ENCODE results near the gene GPC4. TPM values are rescaled to one million over a fixed set of nuclear protein-coding genes. Genes with fewer than 3 reads are reported as not detected.

Gene GPC4
- total RNA-seq, 1 donor from 2014 or later = not detected

DNA sequence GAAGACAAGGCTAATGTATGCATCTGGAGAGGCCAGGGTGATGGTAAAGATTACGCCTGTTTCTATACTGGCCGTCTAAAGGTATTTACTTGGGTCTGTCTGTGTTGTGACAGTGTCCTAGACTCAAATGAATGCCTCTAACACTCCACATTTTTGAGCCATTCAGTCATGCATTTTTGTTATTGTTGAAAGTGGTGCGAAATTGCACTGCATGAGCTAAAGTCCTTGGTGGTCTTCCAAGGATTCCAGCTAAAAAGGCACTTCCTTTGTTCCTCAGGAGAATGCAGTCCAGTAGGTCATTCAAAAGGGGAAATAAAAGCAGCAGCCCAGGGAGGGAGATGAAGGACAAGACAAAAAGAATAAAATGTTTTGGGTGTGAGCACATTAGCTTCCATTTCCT is 3.0 kb downstream of the GPC4 start:
- intact Hi-C loops (cut with micrococcal nuclease) = no loop called here

DNA sequence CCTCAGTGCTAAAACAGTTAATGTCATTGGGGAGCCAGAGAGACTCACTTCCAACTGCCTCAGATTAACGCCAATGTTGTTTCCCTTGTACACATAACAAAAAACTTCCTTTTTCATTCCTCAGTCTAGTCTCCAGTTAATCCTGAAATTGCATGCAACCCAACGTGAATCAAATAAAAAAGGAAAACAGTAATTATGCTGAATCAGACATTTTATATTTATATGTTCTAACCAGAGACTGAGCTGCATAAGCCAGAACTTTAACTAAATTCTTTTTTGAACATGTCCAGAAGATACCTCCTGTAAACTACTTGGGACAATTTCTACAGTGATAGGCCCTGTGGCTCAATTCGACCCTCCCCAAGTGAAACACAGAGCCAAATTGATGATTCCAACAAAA is 4.7 kb downstream of the GPC4 start:
- intact Hi-C loops (cut with micrococcal nuclease) = no loop called here

DNA sequence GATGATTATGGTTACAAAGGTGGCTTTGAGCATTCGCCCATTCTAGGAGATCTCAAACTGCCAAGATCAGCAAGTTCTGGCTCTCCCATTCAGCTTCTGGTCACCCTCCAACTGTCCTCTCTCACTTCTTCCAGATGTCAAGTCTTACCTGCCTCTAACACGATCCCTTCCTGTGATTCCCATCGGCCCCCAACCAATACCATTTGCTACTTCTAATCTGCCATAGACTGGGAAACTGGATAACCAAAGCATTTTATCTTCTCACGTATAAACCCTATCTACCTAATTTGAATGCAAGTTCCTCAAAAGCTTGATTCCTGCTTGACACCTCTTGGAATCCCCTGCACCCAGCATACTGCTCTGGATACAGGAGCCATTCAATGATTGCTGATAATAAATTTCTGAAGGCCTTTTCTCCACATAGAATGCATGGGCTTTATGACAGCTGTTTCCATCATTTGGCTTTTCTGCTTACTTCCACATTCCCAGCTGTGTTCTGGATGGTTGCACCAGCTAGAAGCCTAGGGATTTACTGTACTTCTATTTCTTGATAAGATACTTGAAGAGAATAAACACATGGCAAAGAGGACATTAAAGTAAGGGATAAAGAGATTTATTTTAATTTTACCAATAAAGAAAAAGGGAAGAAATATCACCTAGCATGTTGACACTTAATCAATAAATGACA is 9.6 kb downstream of the GPC4 start:
- intact Hi-C loops (cut with micrococcal nuclease) = no loop called here

DNA sequence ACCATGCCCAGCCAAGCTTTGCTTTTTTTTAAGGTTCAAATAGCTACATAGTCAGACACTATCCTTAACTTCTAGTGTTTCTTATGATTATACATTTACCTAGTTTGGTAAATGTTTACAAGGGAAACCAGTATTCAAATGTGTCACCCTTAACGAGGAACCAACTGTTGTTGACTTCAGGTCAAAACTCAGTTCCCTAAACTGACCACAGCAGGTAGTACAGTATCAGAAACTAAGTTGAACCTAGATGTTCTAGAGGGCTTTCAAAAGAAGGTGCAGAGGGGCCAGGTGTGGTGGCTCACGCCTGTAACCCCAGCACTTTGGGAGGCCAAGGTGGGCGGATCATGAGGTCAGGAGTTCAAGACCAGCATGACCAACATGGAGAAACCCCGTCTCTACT is 11.3 kb downstream of the GPC4 start:
- intact Hi-C loops (cut with micrococcal nuclease) = no loop called here

DNA sequence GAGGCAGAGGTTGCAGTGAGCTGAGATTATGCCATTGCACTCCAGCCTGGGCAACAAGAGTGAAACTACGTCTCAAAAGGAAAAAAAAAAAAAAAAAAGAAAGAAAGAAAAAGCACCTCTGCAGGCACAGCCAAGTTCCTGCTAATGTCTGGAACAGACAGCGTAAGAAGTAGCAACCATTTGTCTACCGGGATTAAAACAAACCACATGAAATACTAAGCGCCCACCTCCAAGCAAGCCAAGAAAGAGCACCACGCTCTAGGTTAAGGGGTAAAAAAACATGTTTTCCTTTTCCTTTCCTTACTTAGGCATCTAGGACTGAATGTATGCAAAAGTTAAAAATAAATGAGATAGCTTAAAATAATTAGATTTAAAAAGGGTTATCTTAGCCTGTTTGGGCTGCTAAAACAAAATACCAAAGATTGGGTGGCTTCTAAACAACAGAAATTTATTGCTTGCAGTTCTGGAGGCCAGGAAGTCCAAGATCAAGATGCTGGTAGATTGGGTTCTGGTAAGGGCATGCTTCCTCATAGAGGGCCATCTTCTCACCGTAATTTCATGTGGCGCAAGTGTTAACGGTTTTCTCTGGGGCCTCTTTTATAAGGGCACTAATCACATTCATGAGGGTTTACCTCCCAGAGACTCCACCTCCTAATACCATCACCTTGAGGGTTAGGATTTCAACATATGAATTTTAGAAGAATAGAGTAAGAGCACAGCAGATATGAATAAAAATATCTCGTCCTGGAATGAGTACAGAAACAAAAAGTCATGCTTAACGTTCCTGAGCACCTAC is 12.3 kb downstream of the GPC4 start:
- intact Hi-C loops (cut with micrococcal nuclease) = no loop called here

DNA sequence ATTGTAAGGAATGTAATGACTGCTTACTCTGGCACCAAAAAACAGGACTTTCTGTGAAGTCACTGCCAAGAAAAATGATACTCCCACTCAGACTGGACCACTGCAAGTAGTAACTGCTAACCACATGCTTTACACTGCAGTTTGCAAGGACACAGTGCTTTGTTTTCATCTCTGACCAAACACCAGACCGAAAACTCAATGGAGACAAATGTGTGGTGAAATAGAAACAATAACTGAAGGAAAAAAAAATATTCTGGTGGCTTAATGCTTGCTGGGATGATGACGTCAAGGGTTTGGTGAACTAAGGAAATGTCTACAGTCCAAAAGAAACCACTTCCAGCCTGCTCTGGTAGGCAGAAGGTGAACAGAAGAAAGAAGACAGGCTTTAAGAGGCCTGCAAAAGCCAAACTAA is 13.2 kb downstream of the GPC4 start:
- intact Hi-C loops (cut with micrococcal nuclease) = no loop called here

DNA sequence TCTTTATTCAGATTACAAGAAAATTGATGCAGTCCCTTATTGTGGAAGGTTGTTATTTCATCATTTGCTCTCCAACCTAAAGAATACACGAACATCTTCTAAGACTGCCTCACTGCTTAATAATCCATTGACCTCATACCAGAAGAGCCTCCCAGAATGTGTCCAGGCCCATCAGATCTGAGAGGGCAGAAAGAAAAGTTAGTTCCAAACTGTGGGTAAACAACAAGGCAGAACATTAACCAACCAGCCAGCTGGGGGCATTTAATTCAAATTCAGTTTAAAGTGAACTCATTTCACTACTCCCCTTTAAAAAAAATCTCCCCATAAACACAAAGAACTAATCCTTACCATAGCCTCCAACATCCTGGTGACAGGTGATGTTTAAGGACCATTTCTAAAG is 13.8 kb downstream of the GPC4 start:
- intact Hi-C loops (cut with micrococcal nuclease) = no loop called here

DNA sequence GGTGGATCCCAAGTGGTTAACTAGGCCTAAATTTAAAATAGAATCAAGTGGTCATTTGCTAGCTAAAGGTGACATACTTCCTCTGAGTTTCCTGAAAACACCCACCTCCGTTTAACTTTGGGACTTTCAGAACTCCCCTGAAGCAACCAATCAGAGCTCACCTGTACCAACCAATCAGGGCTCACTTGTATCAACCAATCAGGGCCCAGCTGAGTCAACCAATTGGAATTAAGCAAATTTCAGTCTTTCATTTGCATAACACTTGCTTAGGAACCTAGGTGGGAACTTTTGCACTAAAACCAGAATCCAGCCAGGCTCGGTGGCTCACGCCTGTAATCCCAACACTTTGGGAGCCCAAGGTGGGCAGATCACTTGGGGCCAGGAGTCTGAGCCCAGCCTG is 15.9 kb downstream of the GPC4 start:
- intact Hi-C loops (cut with micrococcal nuclease) = no loop called here

DNA sequence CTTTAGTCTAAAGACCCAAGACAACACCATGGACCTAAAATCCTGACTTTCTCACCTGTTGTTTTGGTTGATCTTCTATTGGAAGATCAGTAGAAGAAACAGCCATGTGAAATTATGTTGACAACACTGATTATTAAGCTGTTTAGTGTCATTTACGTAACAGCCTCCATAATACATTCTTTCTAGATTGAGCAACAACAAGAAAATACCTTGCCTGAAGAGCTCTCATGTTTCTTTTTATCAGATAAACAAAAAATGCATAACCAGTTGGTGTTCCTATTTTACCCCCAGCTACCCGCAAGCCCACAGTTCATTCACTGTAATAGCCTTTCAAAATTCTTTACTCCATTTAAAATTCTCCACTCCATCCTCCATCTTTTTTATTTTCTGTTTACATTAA is 20.5 kb downstream of the GPC4 start:
- intact Hi-C loops (cut with micrococcal nuclease) = no loop called here

DNA sequence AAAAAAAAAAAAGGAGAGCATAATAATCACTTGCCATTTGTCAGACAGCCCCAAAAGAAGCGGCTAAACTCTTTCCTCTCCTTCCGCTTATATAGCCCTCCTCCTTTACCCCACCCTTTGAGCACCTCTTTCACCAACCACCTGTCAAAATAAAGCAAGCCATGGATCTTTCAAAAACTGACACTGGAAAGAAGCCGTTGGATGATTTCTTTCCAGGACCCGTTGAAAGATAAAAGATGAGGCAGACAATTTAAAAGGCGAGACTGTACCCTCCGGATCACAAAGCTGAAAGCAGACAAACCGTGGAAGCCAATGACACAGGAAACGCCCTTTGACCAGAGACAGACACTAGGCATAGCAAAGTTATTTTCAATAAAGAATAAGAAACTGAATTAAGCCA is 22.6 kb downstream of the GPC4 start:
- intact Hi-C loops (cut with micrococcal nuclease) = no loop called here

DNA sequence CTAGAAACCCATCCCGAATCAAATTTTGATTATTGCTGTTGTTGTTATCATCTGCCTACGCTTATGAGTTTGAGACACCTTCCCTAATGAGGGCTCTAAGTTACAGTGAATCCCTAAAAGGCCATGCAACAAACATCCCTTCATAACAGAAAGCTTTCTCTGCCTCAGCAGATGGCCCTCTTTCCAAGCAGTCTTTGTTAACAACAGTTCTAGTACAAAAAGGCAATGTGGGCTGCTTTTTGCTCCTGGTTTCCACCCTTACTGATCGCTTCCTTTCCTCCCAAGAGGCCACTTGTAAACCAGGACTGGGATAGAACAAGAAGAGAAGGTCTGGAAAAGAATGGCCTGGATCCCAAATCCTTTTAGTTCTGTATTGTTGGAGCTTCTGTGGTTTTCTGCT is 24.2 kb downstream of the GPC4 start:
- intact Hi-C loops (cut with micrococcal nuclease) = no loop called here

DNA sequence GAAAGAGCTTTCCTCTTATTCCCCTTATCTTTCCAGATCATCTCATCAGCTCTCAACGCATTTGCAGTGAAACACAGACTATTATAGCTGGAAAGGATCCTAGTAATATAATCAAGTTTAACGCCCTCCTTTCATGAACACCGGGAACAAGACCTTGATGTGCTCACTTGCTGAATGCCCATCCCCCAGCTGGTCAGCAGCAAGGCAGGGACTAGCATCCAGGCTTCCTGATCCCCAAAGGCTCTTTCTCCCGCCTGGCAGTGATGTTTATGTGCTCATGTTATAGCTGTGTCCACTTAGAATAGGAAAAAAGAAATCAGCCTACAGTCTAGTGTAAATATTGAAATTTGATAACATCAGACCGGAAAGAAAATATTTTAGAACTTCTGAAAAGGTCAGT is 24.6 kb downstream of the GPC4 start:
- intact Hi-C loops (cut with micrococcal nuclease) = no loop called here

DNA sequence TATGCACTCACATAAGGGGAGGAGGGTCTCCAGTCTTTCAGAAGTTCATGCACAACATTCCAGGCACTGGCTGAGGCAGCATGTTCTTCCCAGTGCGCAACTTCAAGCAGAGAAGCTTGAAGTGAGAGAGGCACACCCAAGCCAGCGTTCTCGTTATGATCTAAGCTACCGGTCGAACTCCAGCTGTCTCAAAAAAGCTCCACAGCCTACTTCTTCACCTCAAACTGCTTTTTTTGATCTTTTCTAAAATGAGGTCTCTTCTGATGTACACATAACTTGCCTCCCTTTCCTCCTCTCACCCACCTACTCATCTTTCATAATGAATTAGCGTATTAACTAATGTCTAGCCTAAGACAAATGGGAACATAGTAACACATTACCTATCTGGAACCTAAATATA is 25.3 kb downstream of the GPC4 start:
- intact Hi-C loops (cut with micrococcal nuclease) = no loop called here

DNA sequence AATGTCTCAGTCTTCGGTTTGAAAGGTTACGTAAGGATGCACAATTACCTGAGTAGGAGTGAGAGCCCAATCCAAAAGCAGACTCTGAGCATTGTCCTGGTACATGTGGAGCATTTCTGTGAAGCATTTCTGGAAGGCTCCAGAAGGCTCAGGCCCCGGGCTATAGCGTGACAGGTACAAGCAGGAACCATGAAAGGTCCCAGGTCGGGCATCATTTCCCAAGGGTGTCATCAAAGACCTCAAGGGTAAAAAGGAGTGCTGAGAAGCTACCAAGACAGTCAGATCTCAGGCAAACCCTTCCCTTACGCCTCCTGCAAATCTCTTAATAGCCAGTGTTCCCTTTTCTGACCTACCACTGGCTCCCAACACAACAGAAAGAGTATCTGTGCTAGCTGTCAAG is 30.8 kb downstream of the GPC4 start:
- intact Hi-C loops (cut with micrococcal nuclease) = no loop called here

DNA sequence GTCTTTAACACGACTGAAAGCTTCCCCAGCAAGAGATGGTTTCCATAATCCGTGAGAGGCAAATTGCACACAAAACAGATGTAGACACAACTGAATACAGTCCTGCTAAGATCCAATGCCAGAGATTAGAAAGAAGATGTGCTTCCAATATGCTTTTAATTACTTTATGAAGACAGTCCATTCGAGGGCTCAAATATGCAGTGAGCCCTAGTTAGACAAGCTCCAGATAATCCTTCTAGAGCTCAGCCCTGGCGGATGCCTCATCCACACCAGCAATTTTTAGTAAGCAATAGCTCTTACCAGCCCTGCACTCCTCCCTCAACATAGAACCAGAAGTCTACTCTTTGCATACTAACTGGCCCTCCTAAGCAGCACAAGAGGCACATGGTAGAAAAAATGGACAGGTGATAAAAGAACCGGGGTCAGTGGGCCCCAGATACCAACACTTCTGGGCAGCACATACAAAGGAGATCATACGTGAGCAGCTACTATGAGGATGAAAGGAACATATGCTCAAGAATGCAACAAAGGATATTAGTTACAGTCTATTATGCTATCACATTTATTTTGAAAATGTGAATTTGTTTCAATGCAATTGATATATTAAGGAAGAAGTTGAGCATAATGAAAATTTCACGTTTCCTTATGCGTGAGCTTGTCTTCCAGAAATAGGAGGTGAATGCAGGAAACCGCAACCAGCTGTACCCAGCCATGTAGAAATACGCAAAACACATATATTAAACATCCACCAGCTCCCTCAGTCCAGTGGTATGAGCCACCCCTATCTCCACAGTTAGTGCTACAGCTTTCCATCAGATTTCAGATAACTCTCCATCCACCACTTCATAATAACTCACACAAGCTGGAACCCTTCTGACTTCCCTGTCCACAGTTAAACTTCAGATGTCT is 34.3 kb downstream of the GPC4 start:
- intact Hi-C loops (cut with micrococcal nuclease) = no loop called here

DNA sequence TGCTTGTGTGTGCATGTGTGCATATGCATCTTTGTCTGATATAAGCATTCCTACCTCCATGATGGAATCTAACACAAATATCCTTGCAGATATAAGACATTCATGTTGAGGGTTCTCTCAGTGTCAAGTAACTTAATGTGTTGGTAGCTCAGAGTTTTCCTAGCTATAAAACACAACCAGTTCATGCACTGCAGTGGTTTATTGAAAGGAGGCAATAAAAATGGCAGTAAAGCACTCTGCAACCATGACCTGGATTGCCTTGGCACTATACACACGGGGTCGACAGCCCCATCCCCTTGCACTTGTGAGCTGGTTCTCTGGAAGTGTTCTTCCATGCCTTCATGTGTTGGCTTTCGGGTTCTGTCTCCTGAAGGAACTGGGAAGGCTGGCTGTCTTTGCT is 38.9 kb downstream of the GPC4 start:
- intact Hi-C loops (cut with micrococcal nuclease) = no loop called here

DNA sequence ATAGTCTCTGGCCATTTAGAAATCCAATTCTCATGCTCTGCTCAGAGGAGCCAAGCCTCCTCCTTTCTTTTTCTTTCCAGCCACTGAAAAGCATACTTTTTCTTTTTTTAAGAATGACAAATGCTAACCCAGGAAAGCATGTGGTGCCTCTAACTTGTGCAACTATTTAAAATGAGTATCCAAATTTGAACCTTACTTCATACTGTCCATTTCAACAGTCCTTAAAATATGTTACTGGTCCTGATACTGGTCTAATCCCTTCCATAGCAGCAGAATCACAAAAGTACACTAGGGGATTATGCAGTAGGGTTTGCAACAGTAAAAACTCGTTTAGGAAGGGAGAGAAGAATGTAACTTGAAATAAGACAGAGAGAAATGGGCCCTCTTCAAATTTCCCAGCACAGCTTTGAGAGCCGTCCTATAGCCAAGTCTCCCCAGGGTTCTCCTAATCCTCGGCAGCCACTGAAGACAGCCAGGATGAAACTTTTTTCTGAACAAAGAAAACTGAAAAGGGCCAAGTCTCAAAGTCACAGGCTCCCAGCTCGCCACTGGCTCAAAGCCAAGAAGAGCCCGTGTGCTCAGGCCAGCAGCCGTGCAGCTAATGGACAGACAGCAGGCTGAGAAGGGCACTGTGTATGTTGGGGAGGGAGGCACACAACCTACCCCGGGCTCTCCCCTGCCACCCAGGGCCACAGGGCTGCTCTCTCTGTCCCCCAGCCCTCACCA is 39.5 kb downstream of the GPC4 start:
- intact Hi-C loops (cut with micrococcal nuclease) = no loop called here

DNA sequence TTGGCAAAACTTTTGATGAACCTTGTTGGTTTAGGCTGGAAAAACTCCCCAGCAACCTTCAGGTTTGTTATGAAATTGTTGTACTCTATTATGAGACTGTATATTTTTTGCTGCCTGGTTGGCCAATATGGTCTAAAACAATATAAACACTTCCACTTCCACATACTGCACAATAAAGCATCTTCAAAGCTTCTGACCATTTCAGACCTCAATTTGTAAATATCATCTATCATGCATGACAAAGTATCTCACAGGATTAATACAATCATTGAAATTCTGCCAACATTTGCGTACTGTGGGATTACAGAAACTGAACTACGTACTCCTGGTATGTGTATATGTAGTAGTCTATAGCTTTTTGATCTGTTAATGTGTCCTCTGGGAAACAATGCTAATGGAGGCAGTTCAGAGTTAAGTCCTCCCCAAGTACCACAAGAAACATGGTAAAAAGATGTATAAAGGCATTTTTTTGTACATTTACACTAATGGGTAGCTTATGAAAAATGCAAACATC is 40.4 kb downstream of the GPC4 start:
- intact Hi-C loops (cut with micrococcal nuclease) = no loop called here

DNA sequence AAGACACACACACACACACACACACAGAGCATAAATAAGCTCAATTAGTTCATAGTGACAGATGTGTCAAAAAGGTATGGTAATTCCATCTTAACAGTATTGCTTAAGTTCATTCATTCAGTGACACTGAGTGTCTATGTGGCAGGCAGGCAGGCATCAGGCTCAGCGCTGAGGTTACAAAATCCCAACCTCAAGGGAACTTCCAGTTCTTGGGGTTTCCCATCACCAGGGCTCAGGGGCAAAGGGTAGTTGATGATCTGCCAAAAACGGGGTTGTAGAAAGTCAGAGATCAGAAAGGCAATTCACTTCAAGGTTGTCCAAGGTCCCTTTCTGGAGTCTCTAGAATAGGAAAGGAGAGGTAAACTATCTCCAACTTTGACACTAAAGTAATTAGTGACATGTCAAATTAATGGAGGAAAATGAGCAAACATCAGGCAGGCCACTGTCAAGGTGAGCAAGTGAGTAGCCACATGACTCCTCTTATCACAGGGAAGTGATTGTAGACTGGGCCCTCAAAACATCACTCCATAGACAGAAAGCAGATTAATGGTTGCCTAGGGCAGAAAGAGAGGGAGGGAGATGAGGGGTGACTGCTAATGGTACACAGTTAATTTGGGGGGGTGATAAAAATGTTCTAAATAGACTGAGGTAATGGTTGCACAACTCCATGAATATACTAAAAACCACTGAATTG is 41.8 kb downstream of the GPC4 start:
- intact Hi-C loops (cut with micrococcal nuclease) = no loop called here

DNA sequence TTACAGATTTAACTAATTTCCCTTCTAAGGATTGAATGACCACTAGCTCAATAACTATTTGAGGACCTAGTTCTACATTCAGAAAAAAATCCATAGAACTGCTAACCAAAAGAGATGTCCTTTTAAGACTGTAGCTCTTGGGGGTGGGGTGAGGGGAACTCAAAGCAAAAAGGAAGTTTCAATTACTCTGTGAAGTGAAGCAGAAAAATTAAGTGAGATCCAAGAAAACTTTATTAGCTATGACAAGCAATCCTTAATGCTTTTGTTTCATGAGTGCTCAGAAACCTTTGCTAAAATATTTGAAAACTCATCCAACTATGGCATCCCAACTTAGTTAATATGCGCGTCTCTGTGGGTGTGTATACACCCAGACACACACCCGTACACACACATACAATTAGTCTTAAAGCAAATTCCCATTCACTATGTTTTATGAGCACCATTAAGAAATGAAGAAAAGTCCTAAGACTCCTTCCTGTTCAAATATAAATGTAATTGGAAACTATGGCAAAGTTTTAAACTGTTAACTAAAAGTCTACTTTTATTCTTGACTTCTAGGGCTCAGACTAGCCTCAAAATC is 44.5 kb downstream of the GPC4 start:
- intact Hi-C loops (cut with micrococcal nuclease) = no loop called here
